Thyroid gland (tissue), 4 donors: ENCODE results near the gene FAM209A.

Source experiments
- POLR2A ChIP-seq, 2 donors: fragments of 450-650 bp; IDR thresholded peaks; one replicate each; pipeline ENCODE4 v1.6.1; 2017; ENCODE audit warnings: antibody characterized with exemption in 2 of 2, mild to moderate bottlenecking in 2 of 2, moderate library complexity in 1 of 2
- TF ChIP-seq, protein P1 (sequence below), 6 experiments: fragments of 200-600 bp in 3 of 6; fragments of 450-650 bp in 3 of 6; sonication (generic) in 3 of 6; IDR thresholded peaks; one replicate each; pipeline ENCODE4 v1.5.1; 2016 to 2019; ENCODE audit warnings: antibody characterized with exemption in 6 of 6, mild to moderate bottlenecking in 2 of 6, inconsistent platforms in 1 of 6, moderate library complexity in 1 of 6

DNA sequence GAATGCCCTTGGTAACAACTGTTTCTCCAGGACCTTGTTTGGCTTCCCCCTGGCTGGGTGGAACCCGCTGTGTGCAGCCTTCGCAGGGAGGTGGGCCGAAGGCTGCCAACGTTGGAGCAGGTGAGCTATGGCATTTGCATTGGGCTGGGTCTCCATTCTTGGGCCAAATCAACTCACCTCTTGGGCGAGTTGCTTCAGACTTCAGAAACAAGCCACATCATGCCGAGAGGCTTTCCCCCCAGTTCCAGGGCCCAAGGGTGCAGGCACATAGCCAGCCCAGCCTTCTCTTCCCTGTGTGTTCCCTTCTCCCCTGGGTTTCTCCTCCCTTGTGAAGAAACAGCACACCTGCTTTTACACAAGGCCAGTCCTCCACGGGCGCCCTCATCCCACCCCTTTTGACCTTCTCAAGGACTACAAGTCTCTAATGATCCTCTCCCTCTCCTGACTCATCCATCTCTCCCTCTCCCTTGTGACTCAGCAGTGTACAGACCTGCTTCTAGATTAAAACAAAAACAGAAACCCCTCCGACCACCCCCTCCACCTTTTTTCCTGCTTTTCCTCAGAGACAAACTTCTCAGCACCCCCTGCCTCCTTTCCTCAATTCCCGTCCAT, 50.1 kb downstream of the FAM209A start:
- TF ChIP-seq, protein P1, sequence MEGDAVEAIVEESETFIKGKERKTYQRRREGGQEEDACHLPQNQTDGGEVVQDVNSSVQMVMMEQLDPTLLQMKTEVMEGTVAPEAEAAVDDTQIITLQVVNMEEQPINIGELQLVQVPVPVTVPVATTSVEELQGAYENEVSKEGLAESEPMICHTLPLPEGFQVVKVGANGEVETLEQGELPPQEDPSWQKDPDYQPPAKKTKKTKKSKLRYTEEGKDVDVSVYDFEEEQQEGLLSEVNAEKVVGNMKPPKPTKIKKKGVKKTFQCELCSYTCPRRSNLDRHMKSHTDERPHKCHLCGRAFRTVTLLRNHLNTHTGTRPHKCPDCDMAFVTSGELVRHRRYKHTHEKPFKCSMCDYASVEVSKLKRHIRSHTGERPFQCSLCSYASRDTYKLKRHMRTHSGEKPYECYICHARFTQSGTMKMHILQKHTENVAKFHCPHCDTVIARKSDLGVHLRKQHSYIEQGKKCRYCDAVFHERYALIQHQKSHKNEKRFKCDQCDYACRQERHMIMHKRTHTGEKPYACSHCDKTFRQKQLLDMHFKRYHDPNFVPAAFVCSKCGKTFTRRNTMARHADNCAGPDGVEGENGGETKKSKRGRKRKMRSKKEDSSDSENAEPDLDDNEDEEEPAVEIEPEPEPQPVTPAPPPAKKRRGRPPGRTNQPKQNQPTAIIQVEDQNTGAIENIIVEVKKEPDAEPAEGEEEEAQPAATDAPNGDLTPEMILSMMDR (IDR thresholded peaks at IDR 0.05) = no peak
- no peak for TF ChIP-seq POLR2A (IDR thresholded peaks at IDR 0.05)
